Activated T-cell treated with anti-CD3 and anti-CD28 coated beads, Interleukin-2, amount 50 U/mL, for 1 hour (primary cell): Measurements from ENCODE around the gene PTPRM.

Source experiments
- DNase-seq: peaks from one replicate; pipeline ENCODE4 v3.0.0-alpha.2; 2020

PTPRM gene

DNA sequence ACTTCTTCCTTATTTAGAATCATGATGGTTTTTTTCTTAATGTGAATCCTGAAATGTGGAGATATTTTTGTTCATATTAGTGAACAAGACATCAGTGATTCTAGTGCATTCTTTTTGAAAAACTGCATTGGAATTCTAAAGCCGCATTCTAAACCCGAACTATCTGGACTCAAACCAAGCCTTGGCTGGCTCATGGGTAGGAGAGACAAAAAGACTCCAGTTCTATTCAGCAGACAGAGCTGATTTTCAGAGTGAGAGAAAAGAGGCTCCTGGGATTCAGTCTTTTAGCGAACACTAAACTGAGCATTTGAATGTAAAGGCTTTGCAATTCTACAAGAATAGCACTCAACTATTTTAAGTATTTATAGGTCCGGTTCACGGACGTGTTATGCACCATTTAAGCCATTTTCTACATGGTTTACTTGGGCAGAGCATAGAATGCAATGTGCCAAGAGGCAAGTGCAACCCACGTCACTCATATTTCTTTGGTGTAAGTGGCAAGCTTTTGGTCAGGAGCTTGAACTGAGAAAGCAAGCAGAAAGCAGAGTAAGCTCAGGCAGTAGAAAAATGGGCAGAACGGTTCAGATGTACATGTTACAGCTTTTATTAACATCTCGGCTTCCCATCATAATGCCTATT lies 814.8 kb downstream of the PTPRM start:
- no peak for DNase-seq

DNA sequence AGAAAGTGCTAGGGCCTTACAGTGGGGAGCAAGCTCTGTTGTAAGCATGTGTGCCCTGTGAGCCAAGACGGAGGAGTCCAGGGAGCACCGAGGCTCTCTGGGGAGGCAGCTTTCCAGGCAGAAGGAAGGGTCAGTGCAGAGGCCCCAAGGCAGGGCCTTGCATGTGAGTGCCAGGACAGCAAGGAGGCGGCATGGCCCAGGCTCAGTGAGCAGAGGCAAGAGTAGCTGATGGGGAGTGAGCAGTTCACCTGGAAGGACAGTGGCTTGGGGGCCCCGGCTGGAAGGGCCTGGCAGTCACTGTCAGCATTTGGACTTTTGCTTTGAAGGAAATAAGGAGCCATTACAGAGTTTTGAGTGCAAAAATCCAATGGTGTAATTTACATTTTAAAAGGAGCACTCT lies 818.3 kb downstream of the PTPRM start:
- no peak for DNase-seq

DNA sequence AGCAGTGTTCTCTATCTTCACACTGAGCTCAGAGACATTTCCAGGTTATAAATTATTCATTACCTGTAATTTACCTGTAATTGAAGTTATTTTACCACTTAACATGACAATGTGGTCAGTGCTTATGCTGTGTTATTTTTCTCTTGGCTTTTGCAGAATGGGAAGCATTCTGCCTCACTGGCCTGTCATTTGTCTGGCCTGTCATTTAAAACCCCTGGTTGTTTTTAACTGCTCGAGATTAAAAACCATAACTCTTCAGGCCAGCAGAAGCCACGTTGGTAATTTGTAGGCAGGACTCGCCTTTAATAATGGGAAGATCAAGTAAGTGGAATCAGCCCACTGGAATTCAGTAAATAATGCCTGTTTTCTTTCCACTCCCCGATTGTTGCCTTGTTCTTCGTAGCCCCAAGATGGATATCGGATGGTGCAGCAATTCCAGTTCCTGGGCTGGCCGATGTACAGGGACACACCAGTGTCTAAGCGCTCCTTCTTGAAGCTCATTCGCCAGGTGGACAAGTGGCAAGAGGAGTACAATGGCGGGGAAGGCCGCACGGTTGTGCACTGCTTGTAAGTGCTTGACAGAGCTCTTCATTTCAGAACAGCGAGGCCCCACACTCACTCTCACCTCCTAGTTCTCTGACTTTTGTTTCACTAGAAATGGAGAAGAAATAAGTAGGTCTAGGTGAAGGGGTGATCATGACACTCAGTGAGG lies 819.7 kb downstream of the PTPRM start:
- DNase-seq: no peak

DNA sequence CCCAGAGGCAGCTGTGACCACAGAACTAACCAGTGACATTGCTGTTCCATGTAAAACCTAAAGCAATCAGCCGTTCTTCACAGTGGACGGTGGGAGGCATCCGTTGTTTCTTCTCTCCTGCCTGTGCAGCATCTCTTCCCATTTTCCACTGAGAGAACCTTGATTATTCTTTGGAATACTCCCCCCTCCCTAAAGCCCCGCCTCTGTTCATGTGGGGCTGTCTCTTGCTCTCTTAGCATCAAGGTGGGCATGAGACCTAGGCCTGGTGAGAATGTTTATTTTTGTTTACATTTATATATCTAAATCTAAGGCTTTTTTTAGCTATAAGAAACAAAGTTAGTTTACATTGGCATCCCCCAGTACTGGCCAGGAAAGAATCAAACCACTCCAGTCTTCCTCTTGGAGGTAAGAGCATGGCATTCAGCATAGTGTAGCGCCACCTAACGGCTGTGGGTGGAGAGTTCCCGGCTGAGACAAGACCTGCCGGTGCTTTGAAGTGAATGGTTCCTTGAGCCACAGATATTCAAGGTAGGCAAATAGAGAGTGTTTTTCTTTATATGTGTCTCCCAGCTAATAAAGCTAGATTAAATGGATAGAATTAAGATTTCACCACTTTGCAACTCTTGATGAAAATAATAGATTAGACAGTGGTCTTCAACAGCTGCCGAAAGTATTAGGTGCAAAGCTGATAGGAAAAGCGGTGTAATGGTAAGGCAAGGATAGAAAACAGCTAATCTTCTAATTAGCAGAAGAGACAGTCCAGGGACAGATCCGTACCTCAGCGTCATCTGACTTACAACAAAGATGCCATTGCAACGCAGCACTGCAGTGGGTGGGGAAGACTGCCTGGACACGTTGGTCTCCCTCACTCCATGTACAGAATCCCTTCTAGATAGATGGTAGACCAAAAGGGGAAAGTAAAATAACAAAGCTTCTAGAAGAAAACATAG lies 822.5 kb downstream of the PTPRM start:
- DNase-seq: no peak

DNA sequence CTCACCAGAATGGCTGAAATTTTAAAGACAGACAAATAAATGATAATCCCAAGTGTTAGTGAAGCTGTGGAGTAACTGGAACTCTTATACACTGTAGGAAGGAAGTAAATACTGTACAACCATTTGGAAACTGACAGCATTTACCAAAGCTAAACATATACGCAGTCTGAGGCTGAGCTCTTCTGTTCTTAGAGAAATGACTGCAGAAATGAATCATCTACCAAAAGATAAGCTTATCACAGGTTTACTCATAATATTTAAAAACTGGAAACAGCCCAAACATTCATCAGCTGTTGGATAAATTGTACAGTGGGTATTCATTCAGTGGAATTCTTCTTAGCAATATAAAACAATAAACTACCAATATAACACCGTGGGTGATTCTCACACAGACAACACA lies 824.0 kb downstream of the PTPRM start:
- DNase-seq: no peak

DNA sequence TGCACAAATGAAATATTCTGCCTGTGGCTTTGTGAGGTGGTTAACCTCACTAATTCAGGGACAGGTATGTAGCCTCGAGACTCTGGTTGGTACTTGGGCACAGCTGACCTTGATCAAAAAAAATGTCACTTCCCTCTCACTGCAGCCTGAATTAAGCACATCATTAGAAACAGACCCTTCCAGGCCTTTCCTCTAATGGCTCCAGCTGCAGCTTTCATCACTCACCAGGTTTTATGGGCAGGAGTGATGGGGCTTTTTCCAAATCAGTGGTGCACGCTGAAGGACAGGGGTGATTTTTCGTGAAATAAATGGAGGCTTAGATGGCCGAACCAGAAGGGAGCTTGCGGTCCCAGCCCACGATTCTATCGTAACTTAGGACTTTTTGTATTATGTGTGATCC lies 829.1 kb downstream of the PTPRM start:
- DNase-seq: no peak

DNA sequence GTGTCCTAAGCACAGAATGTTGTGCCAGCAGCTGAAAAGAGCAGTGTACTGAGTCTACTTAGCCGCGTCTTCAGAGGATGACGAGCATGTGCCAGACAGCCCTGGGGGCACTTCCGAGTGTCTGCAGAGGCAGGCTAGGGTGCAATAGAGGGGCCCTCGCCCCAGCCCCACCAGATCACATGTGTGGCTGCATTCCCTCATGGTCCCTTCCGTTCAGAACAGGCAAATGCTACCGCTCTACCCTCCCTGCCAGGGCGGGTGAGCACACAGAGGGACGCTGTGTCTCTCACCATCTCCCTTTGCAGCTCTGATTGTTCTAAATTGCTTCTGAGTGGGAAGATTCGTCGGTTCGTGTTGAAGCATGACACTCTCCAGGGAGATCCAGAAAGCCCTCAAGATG lies 829.9 kb downstream of the PTPRM start:
- DNase-seq: no peak

DNA sequence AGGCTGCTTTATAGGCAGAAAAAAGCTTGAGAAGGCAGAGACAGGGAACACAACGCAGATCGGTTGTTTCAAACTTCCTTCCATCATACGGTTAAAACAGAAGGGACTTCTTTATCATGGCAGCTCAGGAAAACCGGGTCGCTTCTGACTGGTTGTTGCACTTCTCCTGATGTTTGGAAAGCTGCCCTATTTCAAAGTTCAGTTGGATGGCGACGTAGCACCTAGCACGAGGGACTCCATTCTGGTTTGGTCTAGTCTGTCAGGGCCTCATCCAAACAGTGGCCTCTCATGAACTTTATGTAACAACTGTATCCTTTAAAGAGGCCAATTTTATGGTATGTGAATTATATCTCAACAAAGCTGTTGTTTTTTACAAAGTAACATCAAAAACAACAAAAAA lies 832.0 kb downstream of the PTPRM start:
- DNase-seq: no peak

DNA sequence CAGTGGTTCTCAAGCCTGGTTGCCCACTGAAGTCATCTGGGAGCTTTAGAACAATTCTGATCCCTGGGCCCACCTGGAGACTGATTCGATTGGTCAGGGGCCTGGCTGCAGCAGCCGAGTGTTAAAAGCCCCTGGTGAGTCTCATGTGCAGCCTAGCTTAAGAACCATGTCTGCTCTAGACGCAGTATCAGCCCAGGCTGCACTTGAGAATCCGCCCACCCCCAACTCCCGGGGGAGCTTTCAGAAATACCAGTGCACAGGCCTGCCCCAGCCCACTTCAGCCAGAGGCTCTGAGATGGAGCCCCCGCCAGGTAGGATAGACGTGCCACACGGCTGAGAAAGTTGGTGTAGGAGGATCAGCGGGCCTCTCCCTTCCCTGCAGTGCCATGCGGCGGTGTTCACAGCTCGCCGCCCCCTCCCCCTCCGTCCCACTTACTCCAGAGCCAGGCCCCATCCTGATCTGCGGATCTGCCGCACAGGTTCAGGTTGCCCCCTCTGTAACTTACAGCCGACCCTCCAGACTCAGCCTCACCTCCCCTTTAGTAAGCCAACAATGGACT lies 833.2 kb downstream of the PTPRM start:
- no peak for DNase-seq

DNA sequence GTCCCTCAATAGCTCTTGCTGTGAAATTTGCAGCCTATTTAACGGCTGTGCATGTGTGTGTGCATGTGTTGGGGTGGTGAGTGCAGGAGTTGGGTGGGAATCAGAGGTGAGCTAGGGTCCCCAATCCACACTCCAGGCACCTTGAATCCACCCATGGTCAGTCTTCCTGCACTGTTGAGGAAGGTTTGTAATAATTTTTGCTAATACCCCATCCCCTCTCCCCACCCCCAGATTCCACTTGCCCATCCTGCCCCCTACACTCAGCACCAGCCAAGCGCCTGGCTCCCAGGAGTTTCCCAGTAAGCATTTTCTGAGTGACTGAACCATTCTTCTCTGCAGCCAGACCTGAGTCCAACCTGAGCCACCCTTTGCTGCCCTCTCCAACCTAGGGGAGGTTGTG lies 833.7 kb downstream of the PTPRM start:
- DNase-seq: no peak

DNA sequence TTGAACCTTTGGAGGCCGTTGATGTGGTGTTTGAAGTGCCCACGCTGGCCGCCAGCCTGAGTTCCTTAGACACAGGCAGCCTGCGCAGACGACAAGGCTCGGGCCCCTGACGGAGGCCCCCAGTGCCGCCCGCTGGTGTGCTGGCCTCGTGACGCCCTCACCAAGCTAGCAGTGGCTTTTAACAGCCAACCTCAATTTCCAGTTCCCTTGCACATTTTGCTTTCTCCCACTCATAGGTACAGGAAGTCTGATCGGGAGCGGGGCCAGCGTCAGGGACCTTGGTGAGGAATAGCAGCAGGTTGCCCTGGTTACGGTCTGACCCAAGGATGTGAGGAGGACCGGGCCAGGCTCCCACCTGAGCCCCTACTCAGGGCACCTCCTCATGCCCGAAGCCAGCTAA lies 834.5 kb downstream of the PTPRM start:
- no peak for DNase-seq

DNA sequence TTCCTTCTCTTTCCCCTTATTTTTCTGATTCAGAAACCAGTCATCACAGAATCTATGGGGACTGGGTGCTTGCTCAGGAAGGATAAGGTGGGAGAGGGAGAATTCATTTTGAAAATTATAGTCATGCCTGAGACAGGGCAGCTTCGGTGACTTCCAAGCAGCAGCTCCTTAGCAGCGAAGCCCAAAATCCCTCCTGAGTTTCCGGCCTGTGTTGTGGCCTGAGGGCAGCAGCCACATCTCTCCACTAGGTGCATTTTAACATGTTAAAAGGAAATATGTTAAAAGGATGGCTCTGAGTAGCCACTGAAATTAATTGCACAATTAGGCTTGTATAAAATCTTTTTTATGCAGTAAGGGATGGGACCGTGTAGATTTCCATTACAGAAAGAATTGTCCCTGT lies 835.1 kb downstream of the PTPRM start:
- no peak for DNase-seq

DNA sequence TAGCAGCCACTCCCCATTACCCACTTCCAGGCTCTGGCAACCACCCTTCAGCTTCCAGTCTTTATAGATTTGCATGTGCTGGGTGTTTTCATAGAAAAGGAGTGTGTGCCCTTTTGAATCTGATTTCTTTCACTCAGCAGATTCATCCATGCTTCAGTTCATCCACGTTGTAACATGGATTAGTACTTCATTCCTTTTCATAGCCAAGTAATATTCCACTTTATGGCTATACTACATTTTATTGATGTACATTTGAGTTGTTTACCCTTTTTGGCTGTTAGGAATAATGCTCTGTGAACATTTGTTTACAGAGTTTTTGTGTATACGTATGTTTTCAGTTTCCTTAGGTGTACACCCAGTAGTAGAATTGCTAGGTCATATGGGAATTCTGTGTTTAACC lies 836.6 kb downstream of the PTPRM start:
- no peak for DNase-seq

DNA sequence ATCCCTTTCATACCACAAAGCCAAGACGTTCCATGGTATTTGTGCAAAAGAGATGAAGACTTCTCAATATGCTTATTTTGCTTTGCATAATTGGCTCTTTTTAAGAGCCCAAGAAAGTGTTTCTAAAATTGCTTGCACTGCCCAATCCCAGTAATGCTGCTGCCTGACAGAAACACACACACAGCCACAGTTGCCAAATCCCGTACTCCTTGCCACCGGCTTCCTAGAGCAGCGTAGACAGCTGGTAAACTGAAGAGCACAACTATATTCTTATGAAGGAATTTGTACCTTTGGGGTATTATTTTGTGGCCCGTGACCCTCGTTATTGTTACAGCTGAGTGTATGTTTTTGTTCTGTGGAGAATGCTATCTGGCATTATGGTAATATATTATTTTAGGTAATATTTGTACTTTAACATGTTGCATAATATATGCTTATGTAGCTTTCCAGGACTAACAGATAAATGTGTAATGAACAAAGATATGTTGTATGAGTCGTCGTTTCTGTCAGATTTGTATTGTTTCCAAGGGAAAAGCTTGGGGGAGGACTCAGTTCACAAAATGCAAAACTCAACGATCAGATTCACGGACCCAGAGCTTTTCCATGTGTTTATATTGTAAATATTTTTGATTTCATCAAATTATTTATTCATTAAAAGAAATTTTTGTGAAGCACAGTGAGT lies 839.2 kb downstream of the PTPRM start:
- DNase-seq: no peak

DNA sequence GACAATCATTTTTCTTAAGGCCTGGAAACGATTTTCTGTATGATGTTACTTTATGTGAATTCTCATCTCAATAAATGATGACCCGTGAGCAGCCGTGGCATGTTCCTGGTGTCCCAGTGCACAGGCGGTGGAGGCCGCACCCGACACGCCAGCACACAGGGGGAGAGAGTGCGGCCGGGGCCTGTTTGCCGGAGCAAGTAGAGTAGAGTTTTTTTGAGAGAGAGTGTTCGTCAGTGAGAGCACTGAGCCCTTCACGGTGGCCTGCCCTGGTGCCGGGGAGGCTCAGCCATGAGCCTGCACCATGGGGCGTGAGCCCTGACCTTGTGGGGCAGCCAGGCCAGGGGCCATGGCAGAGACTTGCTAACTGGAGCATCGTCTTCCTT lies 839.7 kb downstream of the PTPRM start:
- no peak for DNase-seq

DNA sequence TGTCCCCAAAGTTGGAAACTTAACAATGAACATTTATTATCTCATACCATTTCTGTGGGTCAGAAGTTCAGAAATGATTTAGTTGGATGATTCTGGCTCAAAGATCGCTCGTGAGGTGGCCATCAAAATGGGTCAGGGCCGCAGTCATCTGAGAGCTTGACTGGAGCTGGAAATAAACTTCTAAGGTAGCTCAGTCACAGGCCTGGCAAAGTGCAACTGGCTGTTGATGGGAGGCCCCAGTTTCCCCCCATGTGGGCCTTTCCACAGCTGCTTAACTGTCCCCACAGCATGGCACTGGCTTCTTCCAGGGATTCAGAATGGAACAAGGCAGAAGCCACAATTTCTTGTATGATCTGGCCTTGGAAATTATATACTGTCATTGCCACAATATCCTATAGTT lies 842.0 kb downstream of the PTPRM start:
- DNase-seq: no peak

DNA sequence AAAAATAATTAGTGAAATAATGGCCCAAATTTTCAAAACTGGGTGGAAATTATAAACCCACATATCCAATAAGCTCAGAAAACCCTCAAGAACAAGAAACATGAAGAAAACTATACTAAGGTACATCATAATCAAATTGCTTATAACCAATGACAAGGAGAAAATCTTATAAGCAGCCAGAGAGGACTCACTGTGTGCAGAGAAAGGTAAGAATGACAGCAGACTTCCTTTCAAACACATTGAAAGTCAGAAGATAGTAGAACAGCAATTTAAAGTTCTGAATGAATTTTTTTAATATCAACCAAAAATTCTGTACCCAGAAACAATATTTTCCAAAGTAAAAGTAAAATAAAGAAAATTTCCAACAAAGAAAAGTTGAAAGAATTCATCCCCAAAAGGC lies 844.4 kb downstream of the PTPRM start:
- no peak for DNase-seq

DNA sequence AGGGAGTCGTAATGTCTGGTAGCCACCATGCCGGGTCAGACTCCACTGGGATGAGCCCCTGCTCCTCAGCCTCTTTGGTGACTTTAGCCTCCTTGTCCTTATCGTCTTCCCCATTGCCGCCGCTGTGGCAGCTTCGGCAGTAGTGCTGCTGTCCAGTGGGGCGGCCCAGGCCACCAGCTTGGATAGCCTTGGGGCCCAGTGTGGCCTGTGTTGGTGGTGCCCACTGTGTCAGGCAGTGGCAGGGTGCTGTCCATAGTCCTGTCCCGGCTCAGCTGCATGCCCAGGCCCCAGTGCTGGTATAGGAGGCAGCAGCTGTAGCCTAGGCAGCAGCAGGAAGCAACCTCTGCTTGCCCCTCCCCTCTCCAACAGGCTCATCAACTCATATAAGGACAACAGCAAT lies 845.0 kb downstream of the PTPRM start:
- no peak for DNase-seq

DNA sequence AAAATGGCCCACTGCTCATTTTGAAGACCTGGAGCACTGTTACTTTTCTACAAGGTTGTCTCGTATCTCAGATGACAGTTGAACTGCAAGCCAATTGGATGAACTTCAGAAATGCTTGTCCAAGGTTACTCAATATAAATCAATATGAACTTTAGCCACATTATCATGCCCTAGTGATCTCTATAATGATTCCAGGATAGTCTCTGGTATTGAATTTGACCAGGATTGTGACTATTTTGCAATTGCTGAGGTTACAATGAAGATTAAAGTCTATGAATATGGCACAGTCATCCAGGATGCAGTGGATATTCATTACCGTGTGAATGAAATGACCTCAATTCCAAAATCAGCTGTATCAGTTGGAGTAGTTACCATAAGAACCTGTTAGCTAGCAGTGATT lies 846.1 kb downstream of the PTPRM start:
- DNase-seq: no peak

DNA sequence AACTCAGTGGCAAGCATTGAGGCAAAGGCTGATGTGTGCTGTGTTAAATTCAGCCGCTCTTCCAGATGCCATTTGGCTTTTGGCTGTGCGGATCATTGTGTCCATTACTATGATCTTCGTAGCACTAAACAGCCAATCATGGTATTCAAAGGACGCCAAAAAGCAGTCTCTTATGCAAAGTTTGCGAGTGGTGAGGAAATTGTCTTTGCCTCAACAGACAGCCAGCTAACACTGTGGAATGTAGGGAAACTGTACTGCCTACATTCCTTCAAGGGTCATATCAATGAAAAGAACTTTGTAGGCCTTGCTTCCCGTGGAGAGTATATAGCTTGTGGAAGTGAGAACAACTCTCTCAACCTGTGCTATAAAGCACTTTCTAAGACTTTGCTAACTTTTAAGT lies 846.6 kb downstream of the PTPRM start:
- no peak for DNase-seq

DNA sequence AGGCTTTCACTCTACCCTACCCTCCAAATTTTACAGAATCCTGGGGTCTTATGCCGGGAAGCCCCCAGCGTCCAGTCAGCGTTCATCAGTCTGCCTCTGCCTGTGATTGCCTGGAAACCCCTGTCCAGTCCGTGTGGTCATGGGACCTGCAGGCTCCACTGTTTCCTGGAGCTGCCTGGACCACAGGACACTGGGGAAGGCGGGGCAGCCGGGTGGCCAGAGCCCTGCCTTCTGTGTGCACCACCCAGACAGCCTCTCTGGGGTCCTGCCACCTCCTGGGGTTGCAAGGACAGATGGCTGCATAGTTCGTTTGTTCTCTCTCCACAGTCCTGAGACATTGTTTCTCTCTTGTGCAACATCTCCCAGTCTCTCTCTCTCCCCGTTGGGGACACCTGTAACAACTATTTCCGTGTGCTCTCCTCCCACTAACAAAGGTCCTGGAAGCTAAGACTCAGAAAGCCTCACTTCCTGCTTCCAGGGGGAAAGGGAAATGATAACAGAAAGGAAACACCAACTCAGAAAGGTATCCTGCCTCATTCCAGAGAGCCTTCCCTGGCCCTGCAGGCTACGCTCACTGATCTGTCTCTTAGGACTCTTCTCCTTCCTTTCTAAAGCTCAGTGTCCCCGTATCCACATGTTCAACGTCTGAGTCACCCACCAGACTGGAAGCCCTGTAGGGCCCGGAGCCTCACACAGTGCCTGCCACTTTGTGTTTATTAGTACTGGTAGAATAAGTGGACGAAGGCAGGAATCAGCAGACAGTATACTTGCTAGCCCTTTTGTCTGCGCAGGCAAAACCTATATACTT lies 849.3 kb downstream of the PTPRM start:
- DNase-seq: no peak

DNA sequence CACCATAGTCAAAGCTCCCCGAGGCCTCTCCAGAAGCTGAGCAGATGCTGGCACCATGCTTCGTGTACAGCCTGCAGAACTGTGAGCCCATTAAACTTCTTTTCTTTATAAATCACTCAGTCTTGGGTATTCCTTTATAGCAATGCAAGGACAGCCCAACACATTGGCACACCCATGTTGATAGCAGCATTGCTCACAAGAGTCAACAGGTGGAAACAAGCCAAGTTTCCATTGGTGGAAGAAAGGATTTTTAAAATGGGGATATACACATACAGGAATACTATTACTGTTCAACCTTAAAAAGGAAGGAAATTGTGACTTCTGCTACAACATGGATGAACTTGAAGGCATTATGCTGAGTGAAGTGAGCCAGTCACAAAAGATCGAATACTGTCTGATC lies 855.3 kb downstream of the PTPRM start:
- no peak for DNase-seq
